Neural cell (in vitro differentiated cells): ENCODE data around the gene GPR25.

Source experiments
- CTCF ChIP-seq: fragments of 450-650 bp; IDR thresholded peaks from 2 replicates; pipeline ENCODE4 v1.5.1; 2014; ENCODE audit warnings: antibody characterized with exemption, mild to moderate bottlenecking, moderate library complexity; ENCODE audit not compliant: poor library complexity, severe bottlenecking
- EZH2 ChIP-seq: fragments of 200-600, 300-800 bp; shearing (Covaris generic), sonication (generic); IDR thresholded peaks from 2 replicates; pipeline ENCODE4 v1.6.1; 2014; ENCODE audit warnings: antibody characterized with exemption, low read length, borderline replicate concordance, mild to moderate bottlenecking; ENCODE audit not compliant: insufficient read depth, poor library complexity, severe bottlenecking
- SMC3 ChIP-seq: fragments of 450-650 bp; conservative IDR thresholded peaks from 2 replicates; pipeline ENCODE4 v1.6.1; 2014; ENCODE audit warnings: antibody characterized with exemption, mild to moderate bottlenecking, moderate library complexity; ENCODE audit not compliant: poor library complexity
- TAF1 ChIP-seq: IDR thresholded peaks from 2 replicates; pipeline ENCODE4 v1.6.1; 2012; ENCODE audit warnings: low read depth

- TF ChIP-seq TAF1 (no peak), CTCF (no peak), SMC3 (no peak), EZH2 (no peak)
Observed at GRCh38 chr1:200916152-200916551, 43.4 kb downstream of the GPR25 start.
